Measurements from ENCODE around the gene ERVK3-1.
"Not testable (repeated sequence)": the region's sequence is repeated elsewhere in the genome, so short reads cannot be mapped to it uniquely, and the experiment has no call there.

The ERVK3-1 gene

GRCh38 chr19:58338825-58339558, 33.8 kb downstream of the ERVK3-1 start:
- no peak for DNase-seq (ENCODE audit: low read depth in 2 of 2, low spot score in 1 of 2)

GRCh38 chr19:58345558-58345957, 40.4 kb downstream of the ERVK3-1 start:
- DNase-seq (ENCODE audit: low read depth in 2 of 2, low spot score in 1 of 2) = no peak

GRCh38 chr19:58346961-58347929, 42.1 kb downstream of the ERVK3-1 start:
- peak; percentile 24 to 35 for DNase-seq (ENCODE audit: low read depth in 2 of 2, low spot score in 1 of 2)

- DNase-seq (ENCODE audit: low read depth in 2 of 2, low spot score in 1 of 2) = not testable (repeated sequence)
These were observed 42.9 kb downstream of the ERVK3-1 start for GRCh38 chr19:58348080-58348479.

DNA sequence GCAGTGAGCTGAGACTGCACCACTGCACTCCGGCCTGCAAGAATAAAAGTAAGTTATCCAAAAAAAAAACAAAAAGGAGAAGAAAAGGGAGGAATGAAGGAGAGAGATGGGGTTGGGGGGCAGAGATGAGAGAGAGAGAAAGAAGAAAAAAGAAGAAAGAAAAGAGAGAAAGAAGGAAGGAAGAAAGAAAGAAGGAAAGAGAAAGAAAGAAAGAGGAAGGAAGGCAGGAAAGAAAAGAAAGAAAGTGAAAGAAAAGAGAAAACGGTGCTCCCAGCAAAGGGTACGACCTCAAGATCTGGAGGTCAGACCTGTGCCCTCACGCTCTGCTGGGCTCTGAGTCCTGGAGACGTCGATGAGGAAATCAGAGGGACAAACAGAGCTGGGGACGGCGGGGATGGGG, 44.4 kb downstream of the ERVK3-1 start:
- DNase-seq (ENCODE audit: low read depth in 2 of 2, low spot score in 1 of 2) = no peak

GRCh38 chr19:58350001-58350861, 45.1 kb downstream of the ERVK3-1 start:
- DNase-seq (ENCODE audit: low read depth in 2 of 2, low spot score in 1 of 2) = no peak

- no peak for DNase-seq (ENCODE audit: low read depth in 2 of 2, low spot score in 1 of 2)
These were observed 45.8 kb downstream of the ERVK3-1 start for GRCh38 chr19:58350871-58351557.

- DNase-seq (ENCODE audit: low read depth in 2 of 2, low spot score in 1 of 2) = no peak
These were observed 46.3 kb downstream of the ERVK3-1 start for GRCh38 chr19:58351558-58351878.

- no peak for DNase-seq (ENCODE audit: low read depth in 2 of 2, low spot score in 1 of 2)
These were observed 47.0 kb downstream of the ERVK3-1 start for GRCh38 chr19:58351990-58352755.

- no peak for DNase-seq (ENCODE audit: low read depth in 2 of 2, low spot score in 1 of 2)
These were observed 47.8 kb downstream of the ERVK3-1 start, which contains the start of gene A1BG for GRCh38 chr19:58352760-58353671. Gene A1BG, minus strand, starts transcription at chr19:58353492. Its CDS starts 55 bp downstream, at chr19:58353437.

DNA sequence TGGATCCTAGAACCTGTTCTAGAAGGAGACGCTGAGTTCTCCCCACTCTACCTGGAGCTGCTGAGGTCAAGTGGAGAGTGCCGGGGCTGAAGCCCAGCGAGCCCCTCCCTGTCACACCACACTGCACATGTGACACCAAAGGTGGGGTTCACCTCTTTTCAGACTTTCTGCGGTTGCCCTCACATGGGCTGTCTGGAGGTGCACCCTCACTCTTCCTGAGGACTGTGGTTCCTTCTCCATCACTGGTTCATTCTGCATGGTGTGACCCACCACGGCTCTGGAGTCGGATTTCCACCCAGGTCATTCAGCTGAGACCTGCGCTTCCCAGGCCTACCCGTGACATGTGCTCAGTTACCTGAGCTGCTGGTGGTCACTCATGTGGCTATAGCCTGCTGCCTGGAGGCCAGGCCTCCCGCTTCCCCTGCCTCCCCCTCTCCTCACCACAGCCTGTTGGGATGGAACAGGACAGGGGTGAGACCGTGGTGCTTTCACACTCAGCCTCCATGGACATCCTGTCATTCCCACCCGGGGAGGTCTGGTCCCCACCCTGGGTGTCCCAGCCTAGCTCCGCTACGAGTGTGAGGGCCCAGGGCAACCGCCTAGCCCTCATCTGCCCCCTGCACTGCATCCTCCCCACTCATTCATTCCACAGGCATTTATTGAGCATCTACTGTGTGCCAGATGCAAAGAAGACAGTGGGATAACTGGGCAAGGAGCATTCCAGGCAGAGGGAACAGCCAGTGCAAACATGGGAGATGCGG, 48.7 kb downstream of the ERVK3-1 start:
- DNase-seq (ENCODE audit: low read depth in 2 of 2, low spot score in 1 of 2) = no peak

GRCh38 chr19:58354478-58355030, 49.4 kb downstream of the ERVK3-1 start:
- DNase-seq (ENCODE audit: low read depth in 2 of 2, low spot score in 1 of 2) = no peak

DNA sequence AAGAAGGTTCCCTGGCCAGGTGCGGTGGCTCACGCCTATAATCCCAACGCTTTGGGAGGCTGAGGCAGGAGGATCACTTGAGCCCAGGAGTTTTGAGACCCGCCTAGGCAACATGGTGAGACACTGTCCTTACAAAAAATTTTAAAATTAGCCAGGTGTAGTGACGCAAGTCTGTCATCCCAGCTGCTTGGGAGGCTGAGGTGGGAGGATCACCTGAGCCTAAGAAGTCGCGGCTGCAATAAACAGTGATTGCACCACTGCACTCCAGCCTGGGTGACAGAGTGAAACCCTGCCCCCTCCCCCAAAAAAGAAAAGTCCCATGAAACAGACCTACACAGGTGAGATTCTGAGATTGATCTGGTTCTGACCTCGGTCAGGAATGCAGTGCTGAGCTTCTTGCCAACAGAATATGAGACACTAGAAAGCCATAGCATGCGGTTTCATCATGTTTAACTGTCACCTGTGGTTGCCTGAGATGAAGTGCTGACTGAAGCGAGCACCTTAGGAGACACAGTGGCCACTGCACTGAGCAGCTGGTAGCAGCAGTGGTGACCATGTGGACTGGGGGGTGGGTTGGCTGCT, 50.1 kb downstream of the ERVK3-1 start:
- no peak for DNase-seq (ENCODE audit: low read depth in 2 of 2, low spot score in 1 of 2)

GRCh38 chr19:58355908-58356765, 51.0 kb downstream of the ERVK3-1 start:
- no peak for DNase-seq (ENCODE audit: low read depth in 2 of 2, low spot score in 1 of 2)

GRCh38 chr19:58356766-58357480, 51.7 kb downstream of the ERVK3-1 start:
- no peak for DNase-seq (ENCODE audit: low read depth in 2 of 2, low spot score in 1 of 2)
